ENCODE data around the gene LRBA.

LRBA gene

DNA sequence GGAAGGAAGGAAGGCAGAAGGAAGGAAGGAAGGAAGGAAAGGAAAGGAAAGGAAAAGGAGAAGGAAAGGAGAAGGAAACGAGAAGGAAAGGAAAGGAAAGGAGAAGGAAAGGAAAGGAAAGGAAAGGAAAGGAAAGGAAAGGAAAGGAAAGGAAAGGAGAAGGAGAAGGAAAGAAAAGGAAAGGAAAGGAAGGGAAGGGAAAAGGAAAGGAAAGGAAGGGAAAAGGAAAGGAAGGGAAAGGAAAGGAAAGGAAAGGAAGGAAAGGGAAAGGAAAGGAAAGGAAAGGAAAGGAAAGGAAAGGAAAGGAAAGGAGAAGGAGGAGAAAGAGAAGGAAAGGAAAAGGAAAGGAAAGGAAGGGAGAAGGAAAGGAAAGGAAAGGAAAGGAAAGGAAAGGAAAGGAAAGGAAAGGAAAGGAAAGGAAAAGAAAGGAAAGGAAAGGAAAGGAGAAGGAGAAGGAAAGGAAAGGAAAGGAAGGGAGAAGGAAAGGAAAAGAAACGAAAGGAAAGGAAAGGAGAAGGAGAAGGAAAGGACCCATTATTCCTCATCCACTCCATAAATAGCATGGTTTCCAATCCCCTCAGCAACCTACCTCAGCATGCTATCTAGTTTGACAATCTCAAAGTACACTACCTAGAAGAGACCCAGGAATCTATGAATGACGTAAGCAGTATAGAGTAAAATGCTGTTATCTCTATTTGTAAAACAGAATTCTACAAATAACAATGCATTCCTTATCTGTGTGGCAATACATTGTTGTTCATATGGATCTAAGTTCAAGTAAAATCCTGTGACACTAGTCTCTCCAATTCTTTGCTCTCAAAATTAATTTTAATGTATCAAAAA is 209.7 kb downstream of the LRBA start:
- H3K4me3 ChIP-seq (ENCODE audit: low read depth, low read length) = no peak overlapping the region
- TF ChIP-seq, protein P1, sequence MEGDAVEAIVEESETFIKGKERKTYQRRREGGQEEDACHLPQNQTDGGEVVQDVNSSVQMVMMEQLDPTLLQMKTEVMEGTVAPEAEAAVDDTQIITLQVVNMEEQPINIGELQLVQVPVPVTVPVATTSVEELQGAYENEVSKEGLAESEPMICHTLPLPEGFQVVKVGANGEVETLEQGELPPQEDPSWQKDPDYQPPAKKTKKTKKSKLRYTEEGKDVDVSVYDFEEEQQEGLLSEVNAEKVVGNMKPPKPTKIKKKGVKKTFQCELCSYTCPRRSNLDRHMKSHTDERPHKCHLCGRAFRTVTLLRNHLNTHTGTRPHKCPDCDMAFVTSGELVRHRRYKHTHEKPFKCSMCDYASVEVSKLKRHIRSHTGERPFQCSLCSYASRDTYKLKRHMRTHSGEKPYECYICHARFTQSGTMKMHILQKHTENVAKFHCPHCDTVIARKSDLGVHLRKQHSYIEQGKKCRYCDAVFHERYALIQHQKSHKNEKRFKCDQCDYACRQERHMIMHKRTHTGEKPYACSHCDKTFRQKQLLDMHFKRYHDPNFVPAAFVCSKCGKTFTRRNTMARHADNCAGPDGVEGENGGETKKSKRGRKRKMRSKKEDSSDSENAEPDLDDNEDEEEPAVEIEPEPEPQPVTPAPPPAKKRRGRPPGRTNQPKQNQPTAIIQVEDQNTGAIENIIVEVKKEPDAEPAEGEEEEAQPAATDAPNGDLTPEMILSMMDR (IDR thresholded peaks at IDR 0.05; ENCODE audit: insufficient read depth, low read depth, low read length, missing control alignments) = no peak
- no peak for DNase-seq (ENCODE audit: low read depth)

DNA sequence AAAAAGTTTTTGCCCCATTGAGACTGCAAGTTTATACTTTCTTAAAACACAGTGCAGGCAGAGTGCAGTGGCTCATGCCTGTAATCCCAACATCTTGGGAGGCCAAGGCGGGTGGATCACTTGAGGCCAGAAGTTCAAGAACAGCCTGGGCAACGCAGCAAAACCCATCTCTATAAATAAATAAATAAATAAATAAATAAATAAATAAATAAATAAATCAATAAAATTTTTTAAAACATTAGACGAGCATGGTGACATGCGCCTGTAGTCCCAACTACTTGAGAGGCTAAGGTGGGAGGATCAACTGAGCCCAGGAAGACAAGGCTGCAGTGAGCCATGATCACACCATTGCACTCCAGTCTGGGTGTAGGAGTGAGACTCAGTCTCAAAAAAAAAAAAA is 213.3 kb downstream of the LRBA start:
- no peak overlapping the region for H3K4me3 ChIP-seq (ENCODE audit: low read depth, low read length)
- TF ChIP-seq, protein P1 (IDR thresholded peaks at IDR 0.05; ENCODE audit: insufficient read depth, low read depth, low read length, missing control alignments) = no peak
- no peak for DNase-seq (ENCODE audit: low read depth)

DNA sequence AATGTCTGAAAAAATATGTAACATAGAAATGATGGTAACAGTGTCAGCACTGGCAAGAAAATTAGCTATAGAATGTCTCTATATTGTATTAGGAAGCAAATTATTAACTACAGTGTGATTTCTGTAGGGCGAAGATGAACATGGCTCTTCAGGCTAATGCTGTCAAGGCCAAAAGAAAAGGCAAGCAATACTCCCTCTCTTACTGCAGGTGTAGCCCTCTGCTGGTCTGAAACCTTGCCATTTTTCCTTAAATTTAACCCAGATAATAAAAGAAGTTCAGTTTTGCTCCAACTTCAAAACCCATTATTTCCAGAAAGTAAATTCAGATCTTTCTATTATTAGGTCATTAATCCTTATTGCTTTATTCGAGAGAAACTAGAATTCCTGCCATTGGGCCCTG is 215.9 kb downstream of the LRBA start:
- H3K4me3 ChIP-seq (ENCODE audit: low read depth, low read length) = no peak overlapping the region
- DNase-seq (ENCODE audit: low read depth) = no peak
- TF ChIP-seq, protein P1 (IDR thresholded peaks at IDR 0.05; ENCODE audit: insufficient read depth, low read depth, low read length, missing control alignments) = no peak

GRCh38 chr4:150794706-150795105 is 220.4 kb downstream of the LRBA start:
- DNase-seq (ENCODE audit: low read depth) = no peak
- TF ChIP-seq, protein P1 (IDR thresholded peaks at IDR 0.05; ENCODE audit: insufficient read depth, low read depth, low read length, missing control alignments) = no peak
- H3K4me3 ChIP-seq (ENCODE audit: low read depth, low read length) = no peak overlapping the region

GRCh38 chr4:150789864-150790263 is 225.2 kb downstream of the LRBA start:
- TF ChIP-seq, protein P1 (IDR thresholded peaks at IDR 0.05; ENCODE audit: insufficient read depth, low read depth, low read length, missing control alignments) = no peak
- no peak for DNase-seq (ENCODE audit: low read depth)
- H3K4me3 ChIP-seq (ENCODE audit: low read depth, low read length) = no peak overlapping the region

GRCh38 chr4:150784939-150785338 is 230.1 kb downstream of the LRBA start:
- TF ChIP-seq, protein P1 (IDR thresholded peaks at IDR 0.05; ENCODE audit: insufficient read depth, low read depth, low read length, missing control alignments) = no peak
- DNase-seq (ENCODE audit: low read depth) = no peak
- no peak overlapping the region for H3K4me3 ChIP-seq (ENCODE audit: low read depth, low read length)

DNA sequence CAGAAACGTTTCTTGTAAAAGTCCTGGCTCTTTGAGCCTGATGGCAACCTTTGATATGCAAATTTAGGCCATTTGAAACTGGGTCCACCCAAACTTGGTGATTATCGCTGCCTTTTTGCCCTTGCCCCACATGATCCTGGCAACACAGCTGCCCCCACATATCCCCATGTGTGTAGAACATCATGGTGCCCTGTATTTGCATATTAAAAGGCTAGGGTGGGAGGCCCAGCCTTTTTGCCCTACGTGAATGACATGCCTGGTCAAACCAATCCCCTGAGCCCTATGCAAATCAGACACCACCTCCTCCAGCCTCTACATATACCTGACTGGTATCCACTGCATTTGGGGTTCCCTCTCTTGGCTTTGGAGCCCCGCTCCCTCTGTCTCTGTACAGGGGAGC is 230.8 kb downstream of the LRBA start:
- no peak for DNase-seq (ENCODE audit: low read depth)
- H3K4me3 ChIP-seq (ENCODE audit: low read depth, low read length) = no peak overlapping the region
- TF ChIP-seq, protein P1 (IDR thresholded peaks at IDR 0.05; ENCODE audit: insufficient read depth, low read depth, low read length, missing control alignments) = no peak

Measured in GM12865 (cell line).